GM12891 (cell line): Measurements from ENCODE around the gene SLC19A1.

Source experiments
- DNase-seq: peaks from one replicate; pipeline ENCODE4 v3.0.0; 2011; ENCODE audit warnings: low spot score; ENCODE audit not compliant: insufficient read length
- FAIRE-seq: peaks from 2 replicates; lab custom pipeline; 2011; peaks lifted over from hg19 to GRCh38; lab: Jason Lieb, UNC
- PAX5 ChIP-seq: IDR thresholded peaks from 2 replicates; pipeline ENCODE4 v1.6.1; 2011; ENCODE audit warnings: low read length, moderate library complexity, mild to moderate bottlenecking; ENCODE audit not compliant: insufficient read depth, severe bottlenecking
- POLR2A ChIP-seq: IDR thresholded peaks from 2 replicates; pipeline ENCODE4 v1.6.1; 2011; ENCODE audit warnings: low read depth, low read length, control low read depth
- POLR2AphosphoS5 ChIP-seq: IDR thresholded peaks from 2 replicates; pipeline ENCODE4 v1.6.1; 2011; ENCODE audit warnings: low read depth, low read length, control low read depth
- POU2F2 ChIP-seq: IDR thresholded peaks from 2 replicates; pipeline ENCODE4 v1.6.1; 2011; ENCODE audit warnings: low read depth, mild to moderate bottlenecking, control low read depth, low read length, moderate library complexity
- SPI1 ChIP-seq: IDR thresholded peaks from 2 replicates; pipeline ENCODE4 v1.6.1; 2011; ENCODE audit warnings: low read depth, low read length, control low read depth
- TAF1 ChIP-seq: IDR thresholded peaks from 2 replicates; pipeline ENCODE4 v1.6.1; 2011; ENCODE audit warnings: low read depth, low read length, control low read depth

Gene SLC19A1

GRCh38 chr21:45583831-45584509 lies 41.7 kb upstream of the SLC19A1 start:
- DNase-seq (no peak), FAIRE-seq (no peak)
- TF ChIP-seq POU2F2, result no peak
- no peak for TF ChIP-seq PAX5
- TF ChIP-seq POLR2AphosphoS5, result no peak

GRCh38 chr21:45582128-45582527 lies 39.9 kb upstream of the SLC19A1 start:
- FAIRE-seq, result no peak
- no peak for TF ChIP-seq PAX5
- TF ChIP-seq POLR2A, result no peak
- TF ChIP-seq POU2F2, result no peak
- no peak for TF ChIP-seq SPI1
- TF ChIP-seq POLR2AphosphoS5, result no peak
- no peak for TF ChIP-seq TAF1
- DNase-seq, result no peak

- DNase-seq (no peak), FAIRE-seq (no peak)
- no peak for TF ChIP-seq SPI1
Measured at GRCh38 chr21:45581322-45581712, 39.1 kb upstream of the SLC19A1 start.

GRCh38 chr21:45580576-45581321 lies 38.5 kb upstream of the SLC19A1 start:
- FAIRE-seq (no peak), DNase-seq (no peak)
- TF ChIP-seq PAX5, result no peak
- no peak for TF ChIP-seq SPI1
- no peak for TF ChIP-seq POLR2AphosphoS5
- TF ChIP-seq POLR2A, result no peak
- no peak for TF ChIP-seq POU2F2
- no peak for TF ChIP-seq TAF1

- FAIRE-seq, result no peak
- TF ChIP-seq POLR2AphosphoS5 (no peak), POU2F2 (no peak), PAX5 (no peak), POLR2A (no peak), SPI1 (no peak), TAF1 (no peak)
- no peak for DNase-seq
Measured at GRCh38 chr21:45580181-45580575, 37.9 kb upstream of the SLC19A1 start.

- FAIRE-seq, result no peak
- no peak for DNase-seq
- TF ChIP-seq POU2F2 (no peak), TAF1 (no peak)
Measured at GRCh38 chr21:45579383-45580180, 37.3 kb upstream of the SLC19A1 start.

GRCh38 chr21:45578811-45579381 lies 36.7 kb upstream of the SLC19A1 start:
- no peak for TF ChIP-seq TAF1
- no peak for FAIRE-seq
- no peak for DNase-seq

- FAIRE-seq (no peak), DNase-seq (no peak)
- TF ChIP-seq SPI1, result no peak
- no peak for TF ChIP-seq POU2F2
- no peak for TF ChIP-seq POLR2AphosphoS5
Measured at GRCh38 chr21:45578176-45578801, 36.0 kb upstream of the SLC19A1 start.

- TF ChIP-seq SPI1 (no peak), PAX5 (no peak), POLR2AphosphoS5 (no peak), POU2F2 (no peak), POLR2A (no peak), TAF1 (no peak)
- no peak for FAIRE-seq
- no peak for DNase-seq
Measured at GRCh38 chr21:45577801-45578175, 35.5 kb upstream of the SLC19A1 start.

- FAIRE-seq (no peak), DNase-seq (no peak)
- TF ChIP-seq TAF1 (no peak), POU2F2 (no peak), POLR2AphosphoS5 (no peak), PAX5 (no peak), POLR2A (no peak), SPI1 (no peak)
Measured at GRCh38 chr21:45576838-45577737, 34.8 kb upstream of the SLC19A1 start.
